Heart left ventricle (tissue), 13 donors: Measurements from ENCODE around the gene REV3L.

ENCODE experiments used
- CTCF ChIP-seq, 12 donors: fragments of 200-600 bp; sonication (generic) in 4 of 12; IDR thresholded peaks; one replicate each; pipeline versions ENCODE4 v1.5.0 to v1.8.0; 2018 to 2022; ENCODE audit warnings: antibody characterized with exemption in 12 of 12, mild to moderate bottlenecking in 5 of 12
- POLR2A ChIP-seq, 2 donors: fragments of 450-650 bp; IDR thresholded peaks; one replicate each; pipeline ENCODE4 v1.6.1; 2017; ENCODE audit warnings: antibody characterized with exemption in 2 of 2, mild to moderate bottlenecking in 2 of 2, moderate library complexity in 2 of 2
- donor health status: ischemic (EF 13 %, LVEDD 7.1; RV severe dilation, severe dysfunction).
- donor health status: DM: no; HTN: yes; CAD: no.
- donor health status: DM: no; HTN: no; CAD: no.
- donor health status: ischemic (EF 25% LVEDD 6.9; RV normal size, moderate dysfunction).
- donor health status: ischemic (EF 25% LVEDD 5.7; RV mildly dilated, moderate dysfunction).
- donor health status: ischemic (EF 35%, LVEDD 5.7; RV mildly dilated, moderate dysfunction).
- donor health status: nonischemic (EF 11% LVEDD 7.7; RV severe dilation, severe dysfunction).
- donor health status: DM: yes; HTN: yes; CAD: no.
- donor health status: PGD.
- donor health status: ischemic (EF 29% LVEDD 5.4; RV normal size, mild dysfunction).
- donor health status: nonischemic (EF 23%, LVEDD 6.1; RV moderate dilation, normal function).

DNA sequence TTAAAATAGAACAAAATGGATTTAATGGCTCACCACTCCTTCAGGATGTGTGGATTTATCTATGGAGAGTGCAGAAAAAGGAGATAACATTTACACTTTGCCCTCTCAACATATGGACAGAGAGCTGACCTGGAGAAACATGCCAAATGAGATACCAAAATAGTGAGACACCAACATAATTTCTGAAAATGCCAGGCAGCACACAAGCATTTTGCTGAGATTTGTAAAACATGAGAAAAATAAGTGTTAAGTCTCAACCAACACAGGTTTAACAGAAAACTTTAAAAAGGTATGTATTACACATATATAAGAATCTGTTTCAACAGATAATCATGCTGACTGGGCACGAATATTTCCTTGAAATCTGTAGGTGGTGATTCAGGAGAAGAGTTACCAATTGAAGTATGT is 145.2 kb downstream of the REV3L start:
- TF ChIP-seq POLR2A (IDR thresholded peaks at IDR 0.05) (no peak), CTCF (IDR thresholded peaks at IDR 0.05) (no peak)
